Tibial nerve (tissue), 4 donors: Measurements from ENCODE around the gene ARID1B. TPM values are rescaled to one million over a fixed set of nuclear protein-coding genes. Genes with fewer than 3 reads are reported as not detected.

Source experiments
- DNase-seq, 2 donors: peaks; one replicate each; pipeline ENCODE4 v3.0.0-alpha.2; 2019; ENCODE audit warnings: low spot score in 2 of 2
- H3K27ac ChIP-seq, 4 donors: fragments of 200-600 bp; sonication (generic) in 3 of 4; one replicate each; pipeline ENCODE4 v1.5.1; 2017 to 2019; ENCODE audit warnings: mild to moderate bottlenecking in 1 of 4
- H3K27me3 ChIP-seq, 2 donors: fragments of 200-600 bp; sonication (generic) in 1 of 2; one replicate each; pipeline versions ENCODE4 v1.5.1 to v1.6.0; 2017 to 2019
- H3K36me3 ChIP-seq, 3 donors: fragments of 200-600 bp; sonication (generic); one replicate each; pipeline ENCODE4 v1.5.1; 2018 to 2019
- H3K4me1 ChIP-seq, 4 donors: fragments of 200-600 bp; sonication (generic) in 3 of 4; one replicate each; pipeline ENCODE4 v1.5.1; 2017 to 2019
- H3K4me3 ChIP-seq, 4 donors: fragments of 200-600 bp; sonication (generic) in 3 of 4; one replicate each; pipeline ENCODE4 v1.5.1; 2017 to 2019; ENCODE audit warnings: mild to moderate bottlenecking in 1 of 4, moderate library complexity in 1 of 4
- H3K9me3 ChIP-seq, 4 donors: fragments of 200-600 bp; sonication (generic) in 3 of 4; one replicate each; pipeline ENCODE4 v1.5.1; 2017 to 2019
- EP300 ChIP-seq, 2 donors: sonication (generic); formaldehyde crosslinking; IDR thresholded peaks; one replicate each; pipeline ENCODE4 v1.6.1; 2017; ENCODE audit warnings: antibody characterized with exemption in 2 of 2, mild to moderate bottlenecking in 1 of 2
- POLR2A ChIP-seq, 2 donors: fragments of 450-650 bp; IDR thresholded peaks; one replicate each; pipeline ENCODE4 v1.6.1; 2017; ENCODE audit warnings: antibody characterized with exemption in 2 of 2, mild to moderate bottlenecking in 2 of 2, moderate library complexity in 2 of 2
- WGBS, 2 donors: methylation state at CpG; one replicate each; pipeline ENCODE4 v1.1.5; 2018; 5-methylcytosine and 5-hydroxymethylcytosine counted together
- total RNA-seq, 4 donors: library from RNA; depleted of rRNA; stranded (reverse); fragments of >200 nt; gene quantifications; one replicate each; pipeline ENCODE4 v1.1.0, GENCODE V29; 2016
- TF ChIP-seq, protein P1 (sequence below), 5 experiments: fragments of 200-600 bp in 3 of 5; fragments of 450-650 bp in 2 of 5; sonication (generic) in 3 of 5; IDR thresholded peaks; one replicate each; pipeline ENCODE4 v1.5.1; 2016 to 2019; ENCODE audit warnings: antibody characterized with exemption in 5 of 5, mild to moderate bottlenecking in 3 of 5, moderate library complexity in 2 of 5

ARID1B gene
- total RNA-seq, 4 donors from 2014 or later = 91.5 to 123 (median 110) TPM

DNA sequence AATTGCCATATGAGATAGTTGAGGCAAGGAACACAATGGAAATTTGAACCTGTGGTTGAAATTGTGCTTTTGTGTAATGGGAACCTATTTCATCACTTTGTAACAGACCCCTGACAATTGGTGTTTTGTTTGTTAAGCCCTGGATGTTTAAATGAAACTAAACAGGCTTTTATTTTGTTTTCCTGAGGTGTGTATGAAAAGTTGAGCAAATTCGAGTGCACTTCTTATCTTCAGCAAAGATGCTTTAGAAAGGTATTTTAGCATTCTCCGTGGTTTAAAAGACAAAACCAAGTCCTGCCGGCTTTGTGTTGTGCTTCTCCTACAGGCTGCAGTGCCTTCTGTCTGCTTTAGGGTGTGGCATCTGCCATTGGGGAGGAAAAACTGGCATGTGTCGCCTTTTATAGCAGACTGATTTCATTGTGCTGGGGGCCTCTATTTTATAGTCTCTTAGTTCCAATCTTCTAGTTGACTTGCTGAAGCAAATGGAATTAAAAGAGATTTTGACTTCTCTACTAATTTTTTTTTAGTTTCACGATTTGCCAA, 2.2 kb upstream of the ARID1B start:
- peak in 1 of 2 donors; percentile 24 for DNase-seq
- Histone ChIP-seq H3K9me3 (no peaks in the 10 kb centered on the region), H3K36me3 (no peaks in the 10 kb centered on the region), H3K4me1 (peaks cover 0 to 32% (median 5%) of the 10 kb centered on the region in 4 donors), H3K27ac (peak overlapping the region; percentile 72 to 100 (median 96)), H3K4me3 (peak overlapping the region in 3 of 4 donors; percentile 4 to 23 (median 16)), H3K27me3 (no peaks in the 10 kb centered on the region)
- TF ChIP-seq POLR2A (IDR thresholded peaks at IDR 0.05) = no peak
- TF ChIP-seq EP300 (IDR thresholded peaks at IDR 0.05) = peak in 1 of 2 donors; percentile 19
- TF ChIP-seq, protein P1, sequence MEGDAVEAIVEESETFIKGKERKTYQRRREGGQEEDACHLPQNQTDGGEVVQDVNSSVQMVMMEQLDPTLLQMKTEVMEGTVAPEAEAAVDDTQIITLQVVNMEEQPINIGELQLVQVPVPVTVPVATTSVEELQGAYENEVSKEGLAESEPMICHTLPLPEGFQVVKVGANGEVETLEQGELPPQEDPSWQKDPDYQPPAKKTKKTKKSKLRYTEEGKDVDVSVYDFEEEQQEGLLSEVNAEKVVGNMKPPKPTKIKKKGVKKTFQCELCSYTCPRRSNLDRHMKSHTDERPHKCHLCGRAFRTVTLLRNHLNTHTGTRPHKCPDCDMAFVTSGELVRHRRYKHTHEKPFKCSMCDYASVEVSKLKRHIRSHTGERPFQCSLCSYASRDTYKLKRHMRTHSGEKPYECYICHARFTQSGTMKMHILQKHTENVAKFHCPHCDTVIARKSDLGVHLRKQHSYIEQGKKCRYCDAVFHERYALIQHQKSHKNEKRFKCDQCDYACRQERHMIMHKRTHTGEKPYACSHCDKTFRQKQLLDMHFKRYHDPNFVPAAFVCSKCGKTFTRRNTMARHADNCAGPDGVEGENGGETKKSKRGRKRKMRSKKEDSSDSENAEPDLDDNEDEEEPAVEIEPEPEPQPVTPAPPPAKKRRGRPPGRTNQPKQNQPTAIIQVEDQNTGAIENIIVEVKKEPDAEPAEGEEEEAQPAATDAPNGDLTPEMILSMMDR (IDR thresholded peaks at IDR 0.05) = peak in 1 of 5 experiments; percentile 12
- WGBS, 2 donors = 19% methylated on average over 5 of the region's 5 CpGs

DNA sequence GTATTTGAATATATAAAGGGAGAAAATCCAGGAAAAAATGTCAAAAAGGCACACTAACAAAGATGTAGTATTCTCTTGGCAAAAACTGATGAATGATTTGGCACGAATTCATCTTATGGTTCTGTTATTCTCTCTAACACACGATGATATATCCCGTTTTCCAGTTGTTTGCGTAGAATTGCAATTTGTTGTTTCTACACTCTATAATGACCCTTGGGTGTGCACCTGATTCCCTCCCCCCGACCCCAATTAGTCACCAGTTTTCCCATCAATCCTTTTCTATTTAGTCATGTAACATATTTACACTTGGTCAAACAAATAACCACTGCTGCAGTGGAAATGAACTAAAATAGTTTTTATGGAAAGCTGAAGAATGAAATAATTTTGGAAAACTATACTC, 1.5 kb upstream of the ARID1B start:
- TF ChIP-seq POLR2A (IDR thresholded peaks at IDR 0.05) = no peak
- TF ChIP-seq EP300 (IDR thresholded peaks at IDR 0.05) = no peak
- TF ChIP-seq, protein P1 (IDR thresholded peaks at IDR 0.05) = no peak
- peak overlapping the region in 1 of 4 donors; percentile 95 for H3K4me3 ChIP-seq
- no peak for DNase-seq
- no peaks in the 10 kb centered on the region for H3K36me3 ChIP-seq
- H3K27ac ChIP-seq = peak overlapping the region; percentile 94 to 100 (median 97)
- 13 to 27% methylated on average over 5 of the region's 5 CpGs for WGBS, 2 donors
- no peaks in the 10 kb centered on the region for H3K9me3 ChIP-seq
- peaks cover 0 to 38% (median 6%) of the 10 kb centered on the region in 4 donors for H3K4me1 ChIP-seq
- no peaks in the 10 kb centered on the region for H3K27me3 ChIP-seq

DNA sequence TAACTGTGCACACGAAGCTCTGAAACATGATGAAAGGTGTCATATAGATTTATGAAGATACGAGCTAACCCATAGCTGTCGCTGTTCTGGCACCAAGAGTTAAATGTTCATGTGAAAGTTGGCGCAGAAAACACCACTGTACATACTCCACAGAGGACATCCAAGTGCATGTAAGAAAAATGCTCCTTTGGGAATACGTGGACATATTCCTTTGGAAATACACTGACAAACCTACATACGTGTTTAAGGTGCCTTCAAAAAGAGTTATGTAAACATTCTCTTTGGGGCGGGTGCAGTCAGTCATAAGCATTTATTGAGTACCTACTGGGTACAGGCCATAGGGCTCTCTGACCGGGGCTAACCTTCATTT, 723 bp upstream of the ARID1B start:
- no peaks in the 10 kb centered on the region for H3K27me3 ChIP-seq
- no peaks in the 10 kb centered on the region for H3K9me3 ChIP-seq
- H3K27ac ChIP-seq = peak overlapping the region; percentile 94 to 100 (median 97)
- TF ChIP-seq EP300 (IDR thresholded peaks at IDR 0.05) (no peak), POLR2A (IDR thresholded peaks at IDR 0.05) (no peak)
- TF ChIP-seq, protein P1 (IDR thresholded peaks at IDR 0.05) = peak in 1 of 5 experiments; percentile 10
- DNase-seq = peak in 1 of 2 donors; percentile 33
- WGBS, 2 donors = 1 to 3% methylated on average over 8 of the region's 8 CpGs
- peaks cover 0 to 45% (median 12%) of the 10 kb centered on the region in 4 donors for H3K4me1 ChIP-seq
- H3K4me3 ChIP-seq = peak overlapping the region; percentile 48 to 95 (median 70)
- no peaks in the 10 kb centered on the region for H3K36me3 ChIP-seq

DNA sequence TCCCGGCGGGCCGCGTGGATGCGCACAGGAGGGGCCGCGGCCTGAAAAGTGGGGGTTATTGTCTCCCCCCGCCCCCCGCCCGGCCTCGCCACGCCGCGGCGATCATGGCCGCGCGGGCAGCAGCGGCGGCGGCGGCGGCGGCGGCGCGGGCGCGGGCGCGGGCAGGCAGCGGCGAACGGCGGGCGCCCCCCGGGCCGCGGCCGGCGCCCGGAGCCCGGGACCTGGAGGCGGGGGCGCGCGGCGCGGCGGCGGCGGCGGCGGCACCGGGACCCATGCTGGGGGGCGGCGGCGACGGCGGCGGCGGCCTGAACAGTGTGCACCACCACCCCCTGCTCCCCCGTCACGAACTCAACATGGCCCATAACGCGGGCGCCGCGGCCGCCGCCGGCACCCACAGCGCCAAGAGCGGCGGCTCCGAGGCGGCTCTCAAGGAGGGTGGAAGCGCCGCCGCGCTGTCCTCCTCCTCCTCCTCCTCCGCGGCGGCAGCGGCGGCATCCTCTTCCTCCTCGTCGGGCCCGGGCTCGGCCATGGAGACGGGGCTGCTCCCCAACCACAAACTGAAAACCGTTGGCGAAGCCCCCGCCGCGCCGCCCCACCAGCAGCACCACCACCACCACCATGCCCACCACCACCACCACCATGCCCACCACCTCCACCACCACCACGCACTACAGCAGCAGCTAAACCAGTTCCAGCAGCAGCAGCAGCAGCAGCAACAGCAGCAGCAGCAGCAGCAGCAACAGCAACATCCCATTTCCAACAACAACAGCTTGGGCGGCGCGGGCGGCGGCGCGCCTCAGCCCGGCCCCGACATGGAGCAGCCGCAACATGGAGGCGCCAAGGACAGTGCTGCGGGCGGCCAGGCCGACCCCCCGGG, 637 bp downstream of the ARID1B start:
- no peaks in the 10 kb centered on the region for H3K36me3 ChIP-seq
- peak in 1 of 2 donors; percentile 23 for TF ChIP-seq POLR2A (IDR thresholded peaks at IDR 0.05)
- TF ChIP-seq, protein P1 (IDR thresholded peaks at IDR 0.05) = no peak
- peak in 1 of 2 donors; percentile 3 for TF ChIP-seq EP300 (IDR thresholded peaks at IDR 0.05)
- H3K4me3 ChIP-seq = peak overlapping the region; percentile 48 to 95 (median 72)
- no peaks in the 10 kb centered on the region for H3K27me3 ChIP-seq
- peak in 1 of 2 donors; percentile 29 for DNase-seq
- H3K4me1 ChIP-seq = peaks cover 0 to 48% (median 12%) of the 10 kb centered on the region in 4 donors
- peak overlapping the region; percentile 97 to 100 (median 98) for H3K27ac ChIP-seq
- no peaks in the 10 kb centered on the region for H3K9me3 ChIP-seq
- WGBS, 2 donors = 1% methylated on average over 12 to 79 of the region's 113 CpGs
